ENCODE results near the gene CCDC74B.

CCDC74B gene

DNA sequence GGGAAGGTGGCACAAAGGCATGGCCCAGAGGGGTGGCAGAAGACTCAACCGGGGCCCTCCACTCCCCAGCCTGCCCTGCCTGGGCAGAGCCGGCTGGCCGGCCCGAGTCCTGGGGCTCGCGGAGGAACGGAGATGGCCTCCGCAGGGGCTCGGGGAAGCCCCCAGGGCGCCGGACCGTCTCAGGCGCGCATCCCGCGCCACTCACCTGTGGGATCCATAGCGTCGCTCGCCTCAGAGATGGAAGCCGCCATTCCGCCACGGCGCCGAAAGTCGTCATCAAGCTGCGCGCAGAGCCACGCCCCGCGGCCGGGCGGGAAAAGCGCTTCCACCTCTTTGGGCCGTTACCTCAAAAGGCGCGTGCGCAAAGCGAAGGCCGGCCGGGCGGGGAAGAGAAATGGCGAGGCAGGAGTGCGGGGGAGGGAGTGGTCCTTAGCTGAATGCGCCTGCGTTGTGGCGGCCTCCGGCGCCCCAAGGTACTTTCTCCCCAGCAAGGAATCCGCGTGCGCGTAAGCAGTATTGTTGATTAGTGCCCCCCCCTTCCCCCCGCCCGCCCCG lies 36.5 kb upstream of the CCDC74B start, which contains the start of gene SMPD4:
TSS of gene SMPD4 (minus strand) at position 278 of the 555 bp plus-strand sequence. CDS start 5,010 bp downstream, outside the sequence.
- peak; percentile 83 for TF ChIP-seq MAX (IDR thresholded peaks at IDR 0.05)
- TF ChIP-seq, protein P1, sequence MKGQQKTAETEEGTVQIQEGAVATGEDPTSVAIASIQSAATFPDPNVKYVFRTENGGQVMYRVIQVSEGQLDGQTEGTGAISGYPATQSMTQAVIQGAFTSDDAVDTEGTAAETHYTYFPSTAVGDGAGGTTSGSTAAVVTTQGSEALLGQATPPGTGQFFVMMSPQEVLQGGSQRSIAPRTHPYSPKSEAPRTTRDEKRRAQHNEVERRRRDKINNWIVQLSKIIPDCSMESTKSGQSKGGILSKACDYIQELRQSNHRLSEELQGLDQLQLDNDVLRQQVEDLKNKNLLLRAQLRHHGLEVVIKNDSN (IDR thresholded peaks at IDR 0.05) = peak; percentile 47
- peak; percentile 98 for TF ChIP-seq YY1 (IDR thresholded peaks at IDR 0.05; ENCODE audit: low read depth)
- TF ChIP-seq RAD21 (IDR thresholded peaks at IDR 0.05; ENCODE audit: low read depth) = no peak
- TF ChIP-seq, protein P2, sequence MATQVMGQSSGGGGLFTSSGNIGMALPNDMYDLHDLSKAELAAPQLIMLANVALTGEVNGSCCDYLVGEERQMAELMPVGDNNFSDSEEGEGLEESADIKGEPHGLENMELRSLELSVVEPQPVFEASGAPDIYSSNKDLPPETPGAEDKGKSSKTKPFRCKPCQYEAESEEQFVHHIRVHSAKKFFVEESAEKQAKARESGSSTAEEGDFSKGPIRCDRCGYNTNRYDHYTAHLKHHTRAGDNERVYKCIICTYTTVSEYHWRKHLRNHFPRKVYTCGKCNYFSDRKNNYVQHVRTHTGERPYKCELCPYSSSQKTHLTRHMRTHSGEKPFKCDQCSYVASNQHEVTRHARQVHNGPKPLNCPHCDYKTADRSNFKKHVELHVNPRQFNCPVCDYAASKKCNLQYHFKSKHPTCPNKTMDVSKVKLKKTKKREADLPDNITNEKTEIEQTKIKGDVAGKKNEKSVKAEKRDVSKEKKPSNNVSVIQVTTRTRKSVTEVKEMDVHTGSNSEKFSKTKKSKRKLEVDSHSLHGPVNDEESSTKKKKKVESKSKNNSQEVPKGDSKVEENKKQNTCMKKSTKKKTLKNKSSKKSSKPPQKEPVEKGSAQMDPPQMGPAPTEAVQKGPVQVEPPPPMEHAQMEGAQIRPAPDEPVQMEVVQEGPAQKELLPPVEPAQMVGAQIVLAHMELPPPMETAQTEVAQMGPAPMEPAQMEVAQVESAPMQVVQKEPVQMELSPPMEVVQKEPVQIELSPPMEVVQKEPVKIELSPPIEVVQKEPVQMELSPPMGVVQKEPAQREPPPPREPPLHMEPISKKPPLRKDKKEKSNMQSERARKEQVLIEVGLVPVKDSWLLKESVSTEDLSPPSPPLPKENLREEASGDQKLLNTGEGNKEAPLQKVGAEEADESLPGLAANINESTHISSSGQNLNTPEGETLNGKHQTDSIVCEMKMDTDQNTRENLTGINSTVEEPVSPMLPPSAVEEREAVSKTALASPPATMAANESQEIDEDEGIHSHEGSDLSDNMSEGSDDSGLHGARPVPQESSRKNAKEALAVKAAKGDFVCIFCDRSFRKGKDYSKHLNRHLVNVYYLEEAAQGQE (IDR thresholded peaks at IDR 0.05; ENCODE audit: low read depth) = no peak
- TF ChIP-seq FOXM1 (IDR thresholded peaks at IDR 0.05; ENCODE audit: borderline replicate concordance, low read depth) = peak; percentile 56; the same call in 1 of the 2 replicates
- no peak for TF ChIP-seq CEBPB (IDR thresholded peaks at IDR 0.05)
- peak; percentile 95 for TF ChIP-seq CREB1 (IDR thresholded peaks at IDR 0.05; ENCODE audit: low read depth)
- TF ChIP-seq ZBTB7A (IDR thresholded peaks at IDR 0.05; ENCODE audit: low read depth) = no peak
- no peak for TF ChIP-seq TCF12 (IDR thresholded peaks at IDR 0.05; ENCODE audit: low read depth)
- peak; percentile 74; the same call in 1 of the 2 replicates for TF ChIP-seq EGR1 (IDR thresholded peaks at IDR 0.05)
- TF ChIP-seq EP300 (IDR thresholded peaks at IDR 0.05; ENCODE audit: borderline replicate concordance) = no peak
- TF ChIP-seq TAF1 (IDR thresholded peaks at IDR 0.05; ENCODE audit: low read depth) = peak; percentile 85
- TF ChIP-seq NFIC (IDR thresholded peaks at IDR 0.05) = no peak
- TF ChIP-seq TEAD4 (IDR thresholded peaks at IDR 0.05) = 0 out of 2 replicates have a peak, but pooled peaks have one; percentile 31

GRCh38 chr2:130169896-130170295 lies 25.0 kb upstream of the CCDC74B start:
- no peak for TF ChIP-seq TEAD4 (IDR thresholded peaks at IDR 0.05)
- TF ChIP-seq RAD21 (IDR thresholded peaks at IDR 0.05; ENCODE audit: low read depth) = no peak
- TF ChIP-seq, protein P2 (IDR thresholded peaks at IDR 0.05; ENCODE audit: low read depth) = no peak
- TF ChIP-seq TAF1 (IDR thresholded peaks at IDR 0.05; ENCODE audit: low read depth) = no peak
- no peak for TF ChIP-seq YY1 (IDR thresholded peaks at IDR 0.05; ENCODE audit: low read depth)
- TF ChIP-seq FOXM1 (IDR thresholded peaks at IDR 0.05; ENCODE audit: borderline replicate concordance, low read depth) = no peak
- no peak for TF ChIP-seq EGR1 (IDR thresholded peaks at IDR 0.05)
- no peak for TF ChIP-seq CREB1 (IDR thresholded peaks at IDR 0.05; ENCODE audit: low read depth)
- TF ChIP-seq, protein P1 (IDR thresholded peaks at IDR 0.05) = no peak
- TF ChIP-seq ZBTB7A (IDR thresholded peaks at IDR 0.05; ENCODE audit: low read depth) = no peak
- no peak for TF ChIP-seq MAX (IDR thresholded peaks at IDR 0.05)
- no peak for TF ChIP-seq EP300 (IDR thresholded peaks at IDR 0.05; ENCODE audit: borderline replicate concordance)
- TF ChIP-seq CEBPB (IDR thresholded peaks at IDR 0.05) = no peak

- TF ChIP-seq EP300 (IDR thresholded peaks at IDR 0.05; ENCODE audit: borderline replicate concordance) (no peak), NFIC (IDR thresholded peaks at IDR 0.05) (no peak), TCF12 (IDR thresholded peaks at IDR 0.05; ENCODE audit: low read depth) (no peak)
- TF ChIP-seq, protein P1 (IDR thresholded peaks at IDR 0.05) = no peak
Measured at GRCh38 chr2:130165293-130166016, 20.5 kb upstream of the CCDC74B start.

DNA sequence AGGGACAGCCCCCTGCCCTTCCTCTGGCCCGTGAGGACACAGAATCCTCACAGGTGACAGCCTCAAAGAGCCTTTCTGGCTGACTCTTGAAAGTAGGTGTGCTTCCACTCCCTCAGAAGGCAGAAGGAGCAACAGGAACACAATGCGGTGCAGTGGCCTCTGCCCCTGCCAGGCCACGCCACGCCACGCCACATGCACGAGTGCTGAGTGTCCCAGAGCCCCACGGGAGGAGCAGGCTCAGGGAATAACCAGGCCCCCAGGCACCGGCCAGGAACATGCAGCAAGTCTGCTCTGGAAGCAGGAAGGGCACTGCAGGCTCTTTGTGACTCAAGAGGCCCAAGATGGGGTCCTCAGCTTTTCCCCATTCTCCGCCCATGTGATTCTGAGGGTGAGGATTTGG lies 18.1 kb upstream of the CCDC74B start:
- no peak for TF ChIP-seq EGR1 (IDR thresholded peaks at IDR 0.05)
- TF ChIP-seq TAF1 (IDR thresholded peaks at IDR 0.05; ENCODE audit: low read depth) = no peak
- no peak for TF ChIP-seq FOXM1 (IDR thresholded peaks at IDR 0.05; ENCODE audit: borderline replicate concordance, low read depth)
- no peak for TF ChIP-seq YY1 (IDR thresholded peaks at IDR 0.05; ENCODE audit: low read depth)
- no peak for TF ChIP-seq NFIC (IDR thresholded peaks at IDR 0.05)
- TF ChIP-seq CEBPB (IDR thresholded peaks at IDR 0.05) = no peak
- TF ChIP-seq, protein P2 (IDR thresholded peaks at IDR 0.05; ENCODE audit: low read depth) = no peak
- no peak for TF ChIP-seq CREB1 (IDR thresholded peaks at IDR 0.05; ENCODE audit: low read depth)
- TF ChIP-seq, protein P1 (IDR thresholded peaks at IDR 0.05) = no peak
- no peak for TF ChIP-seq TCF12 (IDR thresholded peaks at IDR 0.05; ENCODE audit: low read depth)
- no peak for TF ChIP-seq ZBTB7A (IDR thresholded peaks at IDR 0.05; ENCODE audit: low read depth)
- TF ChIP-seq RAD21 (IDR thresholded peaks at IDR 0.05; ENCODE audit: low read depth) = no peak

Measured in Ishikawa (cell line).